Stimulated activated CD4-positive, alpha-beta T cell treated with anti-CD3 and anti-CD28 coated beads, Interleukin-15, amount 100 ng/mL, for 48 hours (primary cell): ENCODE data around the gene LDB3.
A peak's percentile ranks its signal among the peaks of the same experiment; 100 is the strongest.

Experiments used
- DNase-seq, 2 donors: peaks; one replicate each; pipeline ENCODE4 v3.0.0-alpha.2; 2020; ENCODE audit warnings: low read depth in 2 of 2

Gene LDB3

DNA sequence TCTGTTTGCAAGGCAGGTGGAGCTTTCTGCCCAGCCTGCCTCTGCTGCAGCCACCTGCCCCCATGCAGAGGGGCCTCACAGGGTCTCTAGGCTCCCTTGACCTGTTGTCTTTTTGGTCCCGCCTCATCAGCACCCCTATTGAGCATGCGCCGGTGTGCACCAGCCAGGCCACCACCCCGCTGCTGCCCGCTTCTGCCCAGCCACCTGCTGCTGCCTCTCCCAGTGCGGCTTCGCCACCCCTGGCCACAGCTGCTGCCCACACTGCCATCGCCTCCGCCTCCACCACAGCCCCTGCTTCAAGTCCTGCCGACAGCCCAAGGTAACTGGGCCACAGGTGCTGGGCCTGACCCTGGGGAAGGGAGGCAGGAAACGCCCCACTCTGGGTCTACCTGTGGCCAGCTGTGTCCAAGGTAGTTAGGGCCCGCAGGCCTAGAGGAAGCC is 38.1 kb downstream of the LDB3 start:
- DNase-seq: no peak

DNA sequence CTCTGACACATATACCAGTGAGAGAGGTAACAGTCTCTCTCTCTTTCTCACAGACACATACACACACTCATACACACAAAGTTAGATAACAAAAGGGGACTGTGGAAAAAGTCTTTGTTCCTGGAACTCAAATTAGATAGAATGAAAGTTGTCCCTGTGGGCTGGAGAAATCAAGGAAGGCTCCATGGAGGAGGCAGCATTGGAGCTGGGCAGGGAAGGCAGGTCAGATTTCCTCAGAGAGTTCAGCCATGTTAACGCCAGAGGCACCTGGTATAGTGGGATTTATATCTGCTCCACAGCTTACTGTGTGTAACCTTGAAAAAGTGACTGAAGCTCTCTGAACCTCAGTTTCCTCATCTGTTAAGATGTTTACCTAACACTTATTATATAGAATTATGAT is 38.7 kb downstream of the LDB3 start:
- DNase-seq: no peak

DNA sequence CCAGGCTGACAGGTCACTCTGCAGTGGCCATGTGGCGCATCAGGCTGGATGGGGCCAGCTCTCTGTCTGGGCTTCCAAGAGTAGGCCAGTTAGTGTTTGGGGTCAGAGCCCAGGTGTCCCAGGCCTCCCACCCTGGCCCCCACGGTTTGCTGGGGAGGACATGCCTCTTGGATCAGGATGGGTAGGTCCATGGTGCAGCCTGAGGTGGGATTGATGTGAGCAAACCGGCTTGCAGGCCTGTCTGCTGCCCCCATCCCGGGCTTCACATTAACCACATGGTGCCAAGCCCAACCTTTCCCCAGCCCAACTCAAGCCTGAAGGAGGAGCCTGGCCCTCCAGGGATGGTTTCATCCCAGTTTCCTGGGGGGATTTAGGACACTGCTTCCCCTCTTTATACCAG is 39.2 kb downstream of the LDB3 start:
- DNase-seq: no peak

DNA sequence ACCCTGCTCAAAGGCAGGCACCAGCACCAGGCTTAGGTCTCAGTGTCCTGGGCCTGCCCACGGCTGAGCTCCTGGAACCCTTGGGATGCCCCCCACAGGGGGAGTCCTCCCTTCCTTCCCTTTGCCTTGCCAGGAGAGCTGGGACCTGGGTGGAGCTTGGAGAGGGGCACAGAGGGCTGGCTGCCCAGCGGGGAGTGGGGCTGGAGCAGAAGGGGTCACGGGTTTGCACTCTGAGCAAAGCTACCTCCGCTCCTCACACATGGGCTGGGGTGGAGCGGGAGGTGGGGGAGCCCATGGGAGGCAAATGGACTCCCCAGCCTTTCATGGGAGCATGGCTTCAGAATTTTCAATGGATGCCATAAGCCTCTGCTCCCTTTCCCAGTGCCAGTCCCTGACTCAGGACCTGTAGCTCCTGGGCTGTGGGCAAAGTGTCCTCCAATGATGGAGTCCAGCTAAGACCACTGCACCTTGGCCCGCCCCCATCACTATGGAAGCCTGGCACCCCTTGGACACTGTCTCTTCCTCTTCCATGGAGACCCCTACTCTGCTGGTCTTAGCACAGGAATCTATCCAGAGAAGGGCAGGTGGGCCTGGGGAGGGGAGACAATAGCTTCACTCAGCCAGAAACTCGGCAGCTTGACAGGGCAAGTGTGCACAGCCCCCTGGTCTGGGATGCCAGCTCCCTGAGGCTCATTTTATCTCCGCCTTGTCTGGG is 39.9 kb downstream of the LDB3 start:
- DNase-seq: no peak

DNA sequence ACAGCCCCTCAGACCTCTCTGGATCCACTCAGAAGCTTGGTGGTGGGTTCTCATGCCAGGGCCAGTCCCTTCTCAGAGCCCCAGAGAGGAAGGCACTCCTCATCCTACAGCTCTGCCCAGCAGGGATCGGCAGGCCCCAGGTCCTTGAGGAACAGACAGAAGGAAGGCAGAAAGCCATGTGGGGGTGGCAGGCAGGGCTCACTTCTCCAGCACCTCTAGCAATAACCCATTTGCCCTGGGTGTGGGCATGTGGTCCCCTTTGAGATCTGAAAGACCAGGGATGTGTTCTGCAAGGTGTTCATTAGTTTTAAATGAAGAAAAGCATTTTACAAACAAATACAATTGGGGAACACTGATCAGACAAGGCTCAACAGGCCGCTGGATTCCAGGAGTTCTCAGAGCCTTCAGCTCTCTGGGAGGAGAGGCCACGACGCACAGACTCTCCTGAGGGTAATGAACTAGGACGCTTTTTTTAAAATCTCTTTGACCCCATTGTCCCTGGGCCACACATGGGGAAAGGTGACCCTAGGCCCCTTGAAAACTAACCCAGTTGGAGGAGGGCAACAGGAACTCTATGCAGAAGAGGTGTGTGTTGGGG is 40.6 kb downstream of the LDB3 start:
- no peak for DNase-seq

DNA sequence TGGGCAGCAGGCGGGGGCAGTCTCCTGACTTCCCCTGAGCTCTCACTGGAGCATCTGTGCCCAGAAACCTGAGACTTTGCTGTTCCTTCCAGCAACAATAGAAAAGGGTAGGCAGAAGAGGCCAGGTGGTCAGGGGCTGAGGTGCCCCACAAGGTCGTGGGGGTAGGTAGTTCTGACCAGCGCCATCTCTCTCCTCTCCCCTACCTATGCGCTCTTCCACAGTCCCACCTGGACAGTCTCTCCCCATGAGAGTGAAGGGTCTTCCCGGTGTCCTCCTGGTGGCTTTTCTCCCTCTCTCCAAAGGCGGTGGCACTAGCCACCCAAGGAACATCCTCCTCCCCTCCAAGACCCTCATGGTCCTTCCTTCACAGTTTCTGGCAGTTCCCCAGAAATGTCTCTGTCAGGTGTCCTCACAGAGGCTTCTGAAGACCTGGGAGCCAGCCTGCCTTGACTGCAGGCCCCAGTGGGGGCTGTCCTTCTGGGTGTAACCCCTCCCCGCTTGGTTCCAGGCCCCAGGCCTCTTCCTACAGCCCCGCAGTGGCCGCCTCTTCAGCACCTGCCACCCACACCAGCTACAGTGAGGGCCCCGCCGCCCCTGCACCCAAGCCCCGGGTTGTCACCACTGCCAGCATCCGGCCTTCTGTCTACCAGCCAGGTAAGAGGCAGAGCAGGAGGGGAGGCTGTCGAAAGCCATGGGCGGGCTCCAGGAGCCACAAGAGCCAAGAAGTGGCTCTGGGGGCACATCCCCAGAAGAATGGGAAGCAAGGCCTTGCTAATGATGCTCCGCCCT is 41.3 kb downstream of the LDB3 start:
- DNase-seq: no peak

DNA sequence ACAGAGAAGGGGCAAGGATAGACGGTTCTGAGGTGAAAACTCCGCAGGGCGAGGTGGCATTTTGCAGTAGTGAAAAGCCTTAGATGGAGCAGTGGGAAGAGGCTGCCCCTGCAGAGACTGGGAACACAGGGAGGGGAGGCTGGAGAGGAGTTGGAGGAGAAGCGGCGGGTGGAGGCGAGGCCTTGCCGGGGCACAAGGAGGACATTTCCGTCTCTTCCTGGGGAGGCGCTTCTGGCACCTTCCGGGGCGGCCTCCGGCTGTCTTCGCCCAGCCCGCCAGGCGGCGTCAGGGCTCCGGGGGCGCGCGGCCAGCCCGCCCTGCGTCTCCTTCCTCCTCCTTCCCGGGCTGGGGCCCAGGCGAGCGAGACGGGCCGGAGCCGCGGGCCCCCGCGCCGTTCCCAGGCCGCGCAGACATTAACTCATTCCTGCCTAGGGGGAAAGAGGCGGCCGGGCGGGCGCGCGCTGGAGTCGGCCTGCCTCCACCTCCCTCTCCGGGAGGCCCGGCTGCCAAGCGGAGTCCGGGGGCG is 42.7 kb downstream of the LDB3 start:
- DNase-seq: peak; percentile 68 to 77

DNA sequence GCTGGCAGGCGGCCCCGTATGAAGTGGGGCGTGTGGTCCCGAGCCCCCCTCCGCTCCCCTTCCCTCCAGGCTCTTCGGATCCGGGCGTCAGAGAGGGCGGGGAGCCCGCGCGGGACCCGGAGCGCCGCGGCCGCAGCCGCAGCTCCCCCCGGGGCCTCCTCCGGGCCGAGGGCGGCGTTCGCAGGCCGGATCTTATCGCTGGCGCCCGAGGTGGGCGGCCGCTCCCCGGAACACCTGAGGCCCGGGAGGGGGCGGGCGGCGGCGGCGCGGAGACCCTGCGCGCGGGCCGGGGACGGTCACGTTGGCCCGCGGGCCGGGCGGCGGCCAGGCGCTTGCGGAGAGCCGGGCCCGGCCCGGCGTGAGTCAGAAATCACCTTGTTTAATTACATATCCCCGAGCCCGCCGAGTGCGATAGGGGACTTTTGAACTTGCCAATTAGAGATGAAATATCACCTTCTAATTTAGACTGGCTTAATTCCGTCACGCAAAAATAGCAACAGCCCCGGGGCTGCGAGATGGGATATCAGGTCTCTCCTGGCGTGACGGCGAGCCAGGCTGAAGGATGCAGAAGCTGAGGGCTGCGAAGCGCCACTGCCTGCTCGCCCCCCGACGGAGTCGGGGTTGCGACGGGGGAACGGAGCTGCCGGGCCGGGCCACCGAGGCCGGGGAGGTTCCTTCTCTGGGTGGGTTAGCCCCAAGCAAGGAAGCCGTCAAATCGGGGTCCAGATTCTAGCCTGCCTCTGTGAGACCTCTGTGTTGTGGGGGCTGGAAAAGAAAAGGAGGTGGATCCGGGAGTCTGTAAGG is 43.4 kb downstream of the LDB3 start:
- DNase-seq: peak; percentile 30 to 33

DNA sequence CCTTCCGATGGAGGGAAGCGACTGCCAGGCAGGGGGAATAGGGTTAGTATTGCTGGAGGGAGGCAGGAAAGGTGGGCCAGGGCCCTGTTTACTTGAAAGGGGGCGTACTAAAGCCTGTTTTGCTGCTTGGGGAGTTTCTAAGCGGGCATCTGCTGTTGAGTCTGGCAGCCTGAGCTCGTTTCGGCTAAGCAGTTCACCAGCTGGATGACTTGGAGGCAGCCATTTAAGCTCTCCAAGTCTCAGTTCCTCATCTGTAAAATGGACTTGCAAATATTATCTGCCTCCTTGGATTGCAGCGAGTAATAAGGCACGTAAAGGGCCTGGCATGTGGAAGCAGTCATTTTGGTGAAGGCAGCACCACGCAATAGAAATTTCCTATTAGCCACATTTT is 44.0 kb downstream of the LDB3 start:
- DNase-seq: no peak

DNA sequence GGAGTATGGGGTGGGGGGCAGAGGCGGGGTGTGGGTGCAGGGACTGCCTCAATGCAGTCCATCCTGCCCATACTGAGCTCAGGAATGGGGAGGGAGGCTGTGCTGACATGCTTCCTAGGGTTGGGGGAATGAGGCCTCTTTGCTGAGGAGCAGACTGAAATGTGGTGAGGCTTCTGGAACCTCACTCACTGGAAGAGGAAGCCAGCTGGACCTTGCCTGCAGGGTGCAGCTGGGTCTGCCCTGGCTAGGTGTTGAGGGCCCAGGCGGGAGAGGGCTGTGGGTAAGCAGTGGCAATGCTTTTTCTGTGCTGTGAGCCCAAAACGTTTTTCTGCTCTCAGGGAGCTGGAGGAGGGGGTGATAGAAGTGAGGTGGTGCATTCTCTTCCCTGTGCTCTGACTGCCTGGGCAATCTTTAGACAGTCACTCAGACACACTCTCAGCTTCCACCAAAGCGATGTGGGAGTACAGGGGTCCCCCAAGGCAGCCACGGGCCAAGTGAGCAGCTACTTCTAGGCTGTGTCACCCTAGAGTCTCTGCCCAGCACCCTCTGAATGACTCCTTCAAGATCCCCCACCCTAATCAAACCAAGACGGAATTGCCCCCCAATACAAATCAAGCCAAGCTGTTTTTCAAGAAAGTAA is 47.0 kb downstream of the LDB3 start:
- no peak for DNase-seq

DNA sequence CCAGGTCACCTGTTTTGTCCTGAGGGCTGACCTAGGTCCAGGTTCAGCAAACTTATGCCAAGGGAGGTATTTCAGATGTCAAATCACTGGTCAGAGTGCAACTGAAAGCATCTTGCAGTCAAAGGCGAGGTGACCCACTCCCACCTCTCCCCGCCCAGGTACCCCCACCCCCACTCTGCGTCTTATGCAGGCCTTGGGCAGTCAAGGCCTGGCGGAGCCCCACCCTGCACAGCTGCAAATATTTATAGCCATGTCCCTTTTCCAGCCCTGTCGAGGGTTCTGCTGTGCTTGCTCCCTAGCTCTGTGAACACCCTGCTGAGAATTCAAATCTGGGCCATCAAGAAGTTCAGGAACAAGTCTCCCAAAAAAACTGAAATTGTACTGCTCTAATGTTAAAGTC is 47.5 kb downstream of the LDB3 start:
- no peak for DNase-seq

DNA sequence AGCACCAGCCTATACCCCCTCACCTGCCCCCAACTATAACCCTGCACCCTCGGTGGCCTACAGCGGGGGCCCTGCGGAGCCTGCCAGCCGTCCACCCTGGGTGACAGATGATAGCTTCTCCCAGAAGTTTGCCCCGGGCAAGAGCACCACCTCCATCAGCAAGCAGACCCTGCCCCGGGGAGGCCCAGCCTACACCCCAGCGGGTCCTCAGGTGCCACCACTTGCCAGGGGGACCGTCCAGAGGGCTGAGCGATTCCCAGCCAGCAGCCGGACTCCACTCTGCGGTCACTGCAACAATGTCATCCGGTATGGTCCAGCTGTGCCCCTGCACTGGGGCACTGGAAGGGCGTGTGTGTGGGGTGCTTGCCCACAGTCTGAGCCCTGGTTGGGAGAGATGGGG is 48.2 kb downstream of the LDB3 start:
- DNase-seq: no peak

DNA sequence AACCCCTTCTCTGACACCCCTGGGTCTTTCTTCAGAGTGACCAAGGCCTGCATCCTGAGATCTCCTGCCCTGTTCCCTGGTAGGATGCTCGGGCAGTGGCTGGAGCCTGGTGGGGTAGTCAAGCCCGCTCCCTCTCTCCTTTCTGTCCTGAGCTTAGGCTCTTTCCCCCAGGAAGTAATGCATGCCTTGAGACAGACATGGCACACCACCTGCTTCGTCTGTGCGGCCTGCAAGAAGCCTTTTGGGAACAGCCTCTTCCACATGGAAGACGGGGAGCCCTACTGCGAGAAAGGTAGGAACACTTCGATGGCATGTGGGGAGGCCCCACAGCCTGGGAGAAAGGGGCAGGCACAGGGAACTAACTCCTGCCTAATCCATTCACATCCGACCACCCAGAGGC is 50.2 kb downstream of the LDB3 start:
- no peak for DNase-seq

DNA sequence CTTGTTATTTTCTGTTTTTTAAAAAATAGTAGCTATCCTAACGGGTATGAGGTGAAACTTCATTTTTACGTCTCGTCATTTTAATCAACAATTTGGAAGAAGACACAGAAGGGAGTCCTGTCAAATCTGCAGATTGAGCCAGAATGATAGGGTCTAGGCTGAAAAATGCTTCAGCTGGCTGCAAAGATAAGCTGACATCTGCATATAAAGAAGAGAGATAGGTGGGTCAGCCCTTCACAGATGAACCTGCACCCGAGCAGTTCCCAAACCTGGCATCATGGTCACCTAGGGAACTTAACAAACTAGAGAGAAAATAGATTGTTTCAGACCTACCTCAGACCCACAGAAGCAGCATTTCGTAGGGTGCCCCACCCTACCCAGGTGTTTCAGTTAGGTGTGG is 52.9 kb downstream of the LDB3 start:
- DNase-seq: no peak

DNA sequence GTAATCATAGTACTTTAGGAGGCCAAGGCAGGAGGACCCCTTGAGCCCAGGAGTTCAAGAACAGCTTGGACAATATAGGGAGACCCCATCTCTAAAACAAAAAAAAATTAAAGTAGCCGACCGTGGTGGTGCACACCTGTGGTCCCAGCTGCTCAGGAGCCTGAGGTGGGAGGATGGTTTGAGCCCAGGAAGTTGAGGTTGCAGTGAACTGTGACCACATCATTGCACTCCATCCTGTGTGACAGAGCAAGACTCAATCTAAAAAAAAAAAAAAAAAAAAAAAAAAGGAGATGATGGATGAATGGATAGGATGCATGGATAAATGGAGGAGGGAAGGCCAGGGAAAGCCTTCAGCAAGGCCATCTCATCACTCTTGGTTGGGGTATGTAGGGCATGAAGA is 54.7 kb downstream of the LDB3 start:
- DNase-seq: no peak

DNA sequence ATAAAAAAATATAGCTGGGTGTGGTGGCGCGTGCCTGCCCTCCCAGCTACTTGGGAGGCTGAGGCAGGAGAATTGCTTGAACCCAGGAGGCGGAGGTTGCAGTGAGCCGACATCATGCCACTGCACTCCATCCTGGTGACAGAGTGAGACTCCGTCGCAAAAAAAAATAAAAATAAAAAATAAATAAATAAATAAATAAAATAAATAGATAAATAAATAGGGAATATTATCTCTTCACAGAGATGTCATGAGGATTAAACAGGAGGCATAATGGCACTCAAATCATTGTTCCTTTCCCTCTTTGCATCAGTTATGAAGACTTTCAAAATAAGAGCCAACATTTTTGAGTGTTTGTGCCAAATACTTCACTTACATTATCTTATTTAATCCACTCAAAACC is 56.1 kb downstream of the LDB3 start:
- no peak for DNase-seq

DNA sequence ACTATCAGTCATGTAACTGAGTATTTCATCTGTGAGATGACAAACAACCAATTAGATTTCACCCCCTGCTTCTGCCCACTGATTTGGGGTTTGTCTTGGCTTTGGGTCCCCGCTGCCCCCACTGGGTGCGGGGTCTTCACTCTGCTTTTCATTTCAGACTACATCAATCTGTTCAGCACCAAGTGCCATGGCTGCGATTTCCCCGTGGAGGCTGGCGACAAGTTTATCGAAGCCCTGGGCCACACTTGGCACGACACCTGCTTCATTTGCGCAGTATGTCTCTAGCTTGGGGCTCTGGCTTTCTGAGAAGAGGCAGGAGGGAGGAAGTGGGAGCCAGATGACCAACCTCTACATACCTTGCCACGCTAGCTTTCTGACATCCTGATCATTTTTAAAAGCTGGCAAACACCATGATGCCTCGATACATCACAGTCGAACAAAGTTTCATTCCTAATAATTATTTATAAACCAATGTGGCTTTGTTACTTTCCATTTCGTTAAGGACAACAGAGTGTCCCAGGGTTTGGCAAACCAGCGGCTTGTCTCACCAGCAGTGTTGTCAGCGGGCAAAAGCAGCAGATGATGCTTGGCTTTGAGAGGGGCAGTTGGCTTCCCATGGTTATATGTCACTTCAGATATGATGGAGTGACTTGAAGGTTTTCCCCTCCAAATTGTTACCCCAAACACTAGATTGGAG is 57.8 kb downstream of the LDB3 start:
- no peak for DNase-seq

DNA sequence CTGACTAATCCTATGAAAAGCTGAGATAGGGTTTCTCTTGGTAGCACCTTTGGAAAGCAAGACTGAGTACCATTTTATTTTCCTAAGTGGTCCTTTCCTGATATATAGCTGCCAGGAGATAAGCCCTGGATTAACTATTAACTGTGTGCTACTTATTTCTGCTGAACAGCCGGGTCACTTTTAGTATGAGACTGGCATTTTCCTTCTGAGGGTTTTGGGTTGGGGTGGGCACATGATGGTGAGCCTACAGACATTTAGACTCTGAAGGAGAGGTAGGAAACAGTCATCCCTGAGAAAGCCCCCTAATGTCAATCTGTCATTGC is 58.3 kb downstream of the LDB3 start:
- DNase-seq: no peak

DNA sequence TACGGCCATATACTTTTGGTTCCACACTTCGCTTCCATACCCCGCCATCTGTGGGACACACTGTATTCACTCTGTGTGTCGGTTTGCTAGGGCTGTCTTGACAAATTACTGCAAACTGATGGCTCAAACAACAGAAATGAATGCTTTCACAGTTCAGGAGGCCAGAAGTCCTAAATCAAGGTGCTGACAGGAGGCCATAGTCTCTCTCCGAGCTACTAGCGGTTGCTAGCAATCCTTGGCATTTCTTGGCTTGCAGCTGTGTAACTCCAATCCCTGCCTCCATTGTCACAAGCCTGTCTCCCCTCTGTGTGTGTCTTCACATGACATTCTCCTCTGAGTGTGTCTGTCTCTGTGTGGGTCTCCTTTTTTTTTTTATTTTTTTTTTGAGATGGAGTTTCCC is 59.2 kb downstream of the LDB3 start:
- DNase-seq: no peak

DNA sequence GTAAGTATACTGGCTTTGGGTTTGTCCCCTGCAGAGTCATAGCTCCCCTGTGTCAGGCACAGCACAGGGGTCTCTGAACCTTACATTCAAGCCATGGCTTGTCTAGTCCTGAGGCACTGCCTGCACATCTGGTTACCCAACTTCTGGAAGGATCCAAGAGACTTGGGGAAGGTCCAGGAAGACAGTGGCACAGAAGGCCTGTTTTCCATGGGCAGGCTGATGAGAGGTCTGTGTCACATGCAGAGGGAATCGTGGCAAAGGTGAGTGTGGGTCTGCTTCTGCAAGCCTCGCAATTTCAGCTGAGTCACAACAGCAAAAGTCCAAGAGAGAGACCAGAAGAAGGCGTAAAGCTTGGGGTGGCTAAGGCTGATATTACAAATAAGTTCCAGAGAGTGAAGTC is 59.7 kb downstream of the LDB3 start:
- DNase-seq: no peak

DNA sequence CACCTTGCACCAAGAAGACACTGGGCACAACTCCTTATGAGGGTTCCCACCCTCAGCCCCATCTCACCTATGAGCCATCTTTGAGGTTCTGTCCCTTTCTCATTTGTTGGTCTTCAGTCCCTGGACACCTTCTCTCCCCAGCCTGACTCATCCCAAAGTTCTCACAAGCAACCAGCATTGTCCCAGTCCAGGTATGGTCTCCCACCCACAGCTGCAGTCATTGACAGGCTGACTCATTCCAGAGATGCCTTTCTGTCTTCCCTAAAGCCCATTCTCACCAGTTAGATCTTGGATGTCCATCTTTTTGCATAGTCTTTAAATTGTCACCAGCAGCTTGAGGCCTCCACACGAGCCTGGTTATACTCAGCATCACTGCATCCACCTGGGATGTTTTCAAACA is 61.4 kb downstream of the LDB3 start:
- no peak for DNase-seq
